ENCODE data around the gene EMC7.

DNA sequence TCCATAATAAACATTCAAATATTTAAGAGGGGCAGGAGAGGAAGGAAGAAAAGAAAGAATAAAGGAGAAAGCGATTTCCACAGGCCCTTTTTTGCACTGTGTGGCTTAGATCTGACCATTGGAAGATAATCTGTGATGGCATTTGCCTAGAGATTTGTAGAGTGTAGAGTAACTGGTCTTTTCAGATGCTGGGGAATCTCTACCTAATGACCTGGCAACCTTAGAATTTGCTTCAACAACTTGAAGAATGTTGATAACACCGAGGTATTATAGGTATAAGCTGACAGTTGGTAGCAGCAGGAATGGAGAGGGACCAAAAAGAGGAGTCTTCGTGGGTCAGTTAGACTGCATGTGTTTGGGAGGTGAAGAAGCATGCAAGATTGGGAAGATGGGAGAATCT lies 41.7 kb downstream of the EMC7 start:
- TF ChIP-seq FOXA1 (IDR thresholded peaks at IDR 0.05) (no peak), BHLHE40 (IDR thresholded peaks at IDR 0.05; ENCODE audit: borderline replicate concordance) (no peak), ARNT (IDR thresholded peaks at IDR 0.05) (no peak)
